Tibial artery (tissue), 4 donors: ENCODE measurements around the gene DEFB119.

ENCODE experiments used
- DNase-seq, 2 donors: peaks; one replicate each; pipeline ENCODE4 v3.0.0-alpha.2; 2019
- H3K27ac ChIP-seq, 2 donors: fragments of 200-600 bp; sonication (generic) in 1 of 2; 1 replicate in 1 of 2; 2 replicates in 1 of 2; pipeline ENCODE4 v1.5.1; 2018 to 2019; ENCODE audit warnings: mild to moderate bottlenecking in 1 of 2
- H3K27me3 ChIP-seq, 2 donors: fragments of 200-600 bp; sonication (generic) in 1 of 2; one replicate each; pipeline versions ENCODE4 v1.5.1 to v1.6.0; 2016 to 2019
- H3K36me3 ChIP-seq, 3 donors: fragments of 200-600 bp; sonication (generic) in 2 of 3; one replicate each; pipeline ENCODE4 v1.5.1; 2016 to 2019; ENCODE audit warnings: mild to moderate bottlenecking in 2 of 3
- H3K4me1 ChIP-seq, 4 donors: fragments of 200-600 bp; sonication (generic) in 2 of 4; 1 replicate in 3 of 4; 2 replicates in 1 of 4; pipeline ENCODE4 v1.5.1; 2016 to 2019
- H3K4me3 ChIP-seq, 2 donors: fragments of 200-600 bp; sonication (generic) in 1 of 2; 1 replicate in 1 of 2; 2 replicates in 1 of 2; pipeline ENCODE4 v1.5.1; 2018 to 2019; ENCODE audit warnings: mild to moderate bottlenecking in 2 of 2
- H3K9me3 ChIP-seq, 3 donors: fragments of 200-600 bp; sonication (generic) in 1 of 3; one replicate each; pipeline ENCODE4 v1.5.1; 2016 to 2019
- CTCF ChIP-seq, 2 experiments: fragments of 200-600 bp in 1 of 2; fragments of 450-650 bp in 1 of 2; IDR thresholded peaks; one replicate each; pipeline ENCODE4 v1.5.1; 2017 to 2019; ENCODE audit warnings: antibody characterized with exemption in 2 of 2, mild to moderate bottlenecking in 1 of 2, moderate library complexity in 1 of 2
- intact Hi-C: fragments of 100-400 bp; cut with DNase I; formaldehyde crosslinking; loops from one replicate; pipeline ENCODE4 v1.15.0; 2023; ENCODE audit warnings: low total_unique reads

Gene DEFB119

GRCh38 chr20:31341470-31341869, 48.9 kb downstream of the DEFB119 start:
- TF ChIP-seq CTCF (IDR thresholded peaks at IDR 0.05): no peak
- no peak for DNase-seq
- Histone ChIP-seq H3K36me3 (no peaks in the 10 kb centered on the region), H3K27me3 (no peaks in the 10 kb centered on the region), H3K4me3 (no peak overlapping the region), H3K4me1 (no peaks in the 10 kb centered on the region), H3K9me3 (no peaks in the 10 kb centered on the region), H3K27ac (no peak overlapping the region)
- intact Hi-C loops: no loop called here

GRCh38 chr20:31330893-31331292, 59.5 kb downstream of the DEFB119 start:
- H3K27me3 ChIP-seq: no peaks in the 10 kb centered on the region
- no peak for DNase-seq
- intact Hi-C loops: no loop called here
- no peak overlapping the region for H3K27ac ChIP-seq
- TF ChIP-seq CTCF (IDR thresholded peaks at IDR 0.05): no peak
- no peaks in the 10 kb centered on the region for H3K36me3 ChIP-seq
- no peaks in the 10 kb centered on the region for H3K4me1 ChIP-seq
- no peak overlapping the region for H3K4me3 ChIP-seq
- H3K9me3 ChIP-seq: peaks cover 0 to 14% (median 9%) of the 10 kb centered on the region in 3 donors
